NOMO-1 treated with dmso at 0.1 percent for 144 hours (cell line): Measurements from ENCODE around the gene TLE3.

ENCODE experiments used
- DNase-seq: peaks from one replicate; lab custom pipeline; 2025; ENCODE audit not compliant: unreplicated experiment; lab: John Stamatoyannopoulos, UW

The TLE3 gene

GRCh38 chr15:70063980-70064379, 33.7 kb downstream of the TLE3 start:
- DNase-seq, result no peak

DNA sequence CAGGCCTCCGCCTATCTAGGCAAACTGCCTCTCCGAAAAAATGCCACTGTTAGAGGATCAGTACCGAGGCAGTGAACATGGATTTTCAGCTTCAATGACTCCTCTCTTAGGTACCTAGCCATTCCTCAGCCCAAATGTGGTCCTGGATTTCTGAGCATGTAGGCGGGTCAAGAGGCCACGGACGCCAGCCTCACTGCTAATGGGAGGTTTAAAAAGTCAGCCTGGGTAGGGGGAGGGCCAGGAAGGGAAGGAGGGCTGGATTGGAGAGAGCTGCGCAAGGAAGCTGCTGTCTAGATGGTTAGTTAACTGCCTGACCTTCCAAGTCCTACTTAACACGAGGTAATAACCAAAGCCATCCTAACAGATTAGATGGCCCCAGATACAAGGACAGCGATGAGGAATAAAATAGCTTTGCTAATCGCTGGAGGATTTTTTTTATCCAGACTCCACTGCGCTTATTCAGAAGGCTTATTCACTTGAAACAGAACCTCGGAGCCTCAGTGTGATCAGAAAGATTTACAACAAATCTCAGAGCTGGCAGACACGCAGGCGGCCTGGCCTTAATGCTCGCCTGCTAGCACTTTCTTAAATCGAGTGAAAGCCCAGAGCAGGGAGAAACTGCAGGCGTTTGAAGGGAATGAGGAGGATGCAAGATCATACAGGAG, 34.3 kb downstream of the TLE3 start:
- no peak for DNase-seq

DNA sequence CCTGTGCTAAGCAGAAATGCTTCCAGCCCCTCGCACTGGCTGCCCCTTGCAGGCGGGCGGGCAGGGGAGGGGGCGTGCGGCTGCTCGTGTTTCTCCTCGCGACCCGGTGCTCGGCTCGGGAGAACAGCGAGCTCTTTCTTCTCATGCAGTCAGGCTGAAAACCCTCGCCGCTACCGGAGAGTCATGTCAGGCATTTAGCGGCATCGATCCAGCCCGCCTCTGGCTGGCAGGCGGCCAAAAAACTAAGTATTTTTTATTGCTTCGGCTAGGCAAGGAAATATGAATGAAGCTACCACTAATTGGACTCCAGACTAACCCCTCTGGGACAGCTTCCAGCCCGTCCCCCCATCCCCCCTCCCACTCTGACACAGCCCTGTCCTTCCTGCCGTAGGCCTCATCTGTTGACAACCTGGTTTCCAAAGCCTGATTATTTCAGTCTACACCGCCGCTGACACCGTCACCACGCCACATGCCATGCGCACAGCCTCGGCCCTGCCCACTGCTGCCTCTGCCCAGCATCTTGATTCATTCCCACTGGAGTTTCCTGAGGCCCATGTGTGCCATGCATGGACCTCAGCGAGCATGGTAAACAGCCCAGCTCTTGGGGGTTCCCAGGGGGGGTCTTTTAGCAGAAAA, 35.3 kb downstream of the TLE3 start:
- DNase-seq, result no peak

- no peak for DNase-seq
Observed at GRCh38 chr15:70061696-70062270, 35.9 kb downstream of the TLE3 start.

DNA sequence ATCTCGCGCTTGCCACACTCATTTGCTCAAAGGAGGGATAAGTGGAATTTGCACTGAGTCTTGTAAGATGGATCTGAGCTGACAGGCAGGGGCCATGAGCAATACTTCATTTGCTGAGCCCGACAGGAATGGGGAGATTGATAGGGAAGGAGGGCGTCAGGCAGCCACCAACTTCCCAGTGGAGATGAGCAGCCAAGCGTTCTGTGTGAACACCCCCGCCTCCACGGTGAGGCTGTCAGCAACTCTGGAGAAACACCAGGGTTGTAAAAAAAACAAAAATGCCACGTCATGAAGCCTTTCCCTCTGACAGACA, 36.8 kb downstream of the TLE3 start:
- DNase-seq, result no peak

GRCh38 chr15:70060214-70060992, 37.3 kb downstream of the TLE3 start:
- no peak for DNase-seq

- no peak for DNase-seq
Observed at GRCh38 chr15:70059476-70060213, 38.1 kb downstream of the TLE3 start.

GRCh38 chr15:70058642-70059360, 38.9 kb downstream of the TLE3 start:
- no peak for DNase-seq

DNA sequence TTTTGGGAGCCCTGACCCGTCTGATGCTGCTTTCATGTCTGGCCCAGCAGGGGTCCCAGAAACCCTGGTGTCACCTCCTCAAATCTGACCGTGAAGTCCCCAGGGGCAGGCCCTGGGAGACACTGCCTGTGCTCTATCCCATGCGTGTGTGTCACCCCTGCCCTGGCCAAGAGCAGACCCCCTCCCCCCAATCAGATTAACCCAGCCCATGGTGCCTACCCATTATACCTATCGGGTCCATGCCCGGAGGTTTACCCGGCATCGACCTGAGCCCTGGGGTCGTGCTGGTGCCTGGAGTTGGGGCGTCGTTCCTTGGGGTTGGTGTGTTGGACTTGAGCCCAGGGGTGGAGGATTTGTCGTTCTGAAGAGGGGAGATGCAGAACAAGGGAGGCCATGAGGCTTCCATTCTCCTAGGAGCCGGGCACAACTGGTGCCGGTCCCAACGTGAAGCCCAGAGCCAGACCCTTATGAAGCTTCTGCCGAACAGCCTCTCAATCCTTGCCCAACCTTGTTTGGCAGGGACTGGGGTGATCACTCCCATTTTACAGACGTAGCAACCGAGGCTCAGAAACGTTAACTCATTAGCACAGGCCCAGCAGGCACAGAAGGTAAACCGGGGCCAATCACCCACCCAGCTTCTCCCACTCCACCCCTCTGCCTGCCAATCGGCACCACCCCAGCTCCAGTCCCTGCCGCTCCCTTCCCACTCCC, 39.6 kb downstream of the TLE3 start:
- no peak for DNase-seq

DNA sequence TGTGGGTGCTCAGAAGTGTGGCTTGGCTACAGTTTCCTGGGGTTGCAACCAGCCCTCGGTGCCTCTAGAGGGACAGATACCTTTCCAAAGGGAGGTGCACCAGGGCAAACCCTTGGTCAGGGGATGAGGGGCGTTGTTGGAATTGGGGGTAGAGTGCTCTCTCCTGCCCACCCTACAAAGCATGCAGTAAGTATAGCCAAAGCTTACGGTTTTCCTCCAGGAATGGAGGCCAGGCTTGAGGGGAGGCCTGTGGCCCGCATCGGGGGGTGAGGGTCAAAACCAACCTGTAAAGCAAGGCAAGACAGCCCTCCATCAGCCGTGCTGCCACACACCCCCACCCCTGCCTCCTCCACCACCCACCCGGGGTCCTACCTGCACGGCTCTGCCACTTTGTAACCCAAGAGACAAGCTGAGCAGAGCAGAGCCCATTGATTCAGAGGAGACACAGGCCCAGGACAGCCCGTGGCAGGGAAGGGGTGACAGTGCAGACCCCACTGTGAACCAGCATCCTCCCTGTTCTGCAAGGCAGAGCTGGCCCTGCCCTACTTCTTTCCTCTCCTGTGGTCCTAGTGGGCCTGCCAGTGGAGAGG, 41.5 kb downstream of the TLE3 start:
- no peak for DNase-seq

- no peak for DNase-seq
Observed at GRCh38 chr15:70055601-70056051, 42.1 kb downstream of the TLE3 start.

DNA sequence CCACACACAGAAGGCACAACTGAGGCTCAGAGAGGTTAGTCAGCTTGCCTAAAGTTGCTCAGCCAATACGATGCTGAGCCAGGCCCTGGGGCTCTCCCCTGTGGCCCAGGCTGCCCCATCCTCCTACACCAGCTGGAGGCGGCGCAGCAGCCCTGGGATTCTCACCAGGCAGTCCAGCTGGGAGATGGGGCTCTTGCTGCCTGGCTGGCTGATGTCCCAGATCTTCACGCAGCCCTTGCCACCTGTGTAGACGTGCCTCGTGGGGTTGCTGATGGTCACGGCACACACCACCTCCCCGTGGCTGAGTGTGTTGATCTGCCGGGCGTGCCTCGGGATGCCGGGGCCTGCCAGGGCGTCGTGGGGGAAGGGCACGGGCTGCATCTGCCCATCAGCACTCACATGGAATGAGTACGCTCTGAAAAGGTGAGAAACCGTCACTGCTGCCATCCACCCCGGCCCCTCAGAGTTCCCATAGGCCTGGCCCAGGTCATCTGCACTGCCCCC, 42.8 kb downstream of the TLE3 start:
- no peak for DNase-seq

DNA sequence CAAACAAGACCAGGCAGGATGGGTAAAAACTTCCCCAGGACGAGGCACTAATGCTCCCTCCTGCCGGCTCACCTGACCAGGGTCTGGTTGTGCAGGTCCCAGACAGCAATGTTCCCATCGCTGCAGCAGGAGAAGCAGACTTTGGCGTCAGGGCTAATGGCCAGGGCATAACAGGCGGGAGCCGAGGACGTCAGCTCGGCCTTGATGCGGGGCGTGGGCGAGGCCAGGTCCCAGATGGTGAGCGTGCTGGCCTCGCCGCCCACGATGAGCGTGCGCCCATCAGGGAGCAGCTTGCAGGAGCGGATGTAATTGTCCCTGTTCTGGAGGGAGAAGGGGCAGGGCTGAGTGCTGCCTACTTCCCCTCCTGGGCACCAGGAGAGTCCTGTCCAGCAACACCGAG, 43.4 kb downstream of the TLE3 start:
- DNase-seq, result no peak

- DNase-seq, result no peak
Observed at GRCh38 chr15:70053716-70054229, 43.9 kb downstream of the TLE3 start.

DNA sequence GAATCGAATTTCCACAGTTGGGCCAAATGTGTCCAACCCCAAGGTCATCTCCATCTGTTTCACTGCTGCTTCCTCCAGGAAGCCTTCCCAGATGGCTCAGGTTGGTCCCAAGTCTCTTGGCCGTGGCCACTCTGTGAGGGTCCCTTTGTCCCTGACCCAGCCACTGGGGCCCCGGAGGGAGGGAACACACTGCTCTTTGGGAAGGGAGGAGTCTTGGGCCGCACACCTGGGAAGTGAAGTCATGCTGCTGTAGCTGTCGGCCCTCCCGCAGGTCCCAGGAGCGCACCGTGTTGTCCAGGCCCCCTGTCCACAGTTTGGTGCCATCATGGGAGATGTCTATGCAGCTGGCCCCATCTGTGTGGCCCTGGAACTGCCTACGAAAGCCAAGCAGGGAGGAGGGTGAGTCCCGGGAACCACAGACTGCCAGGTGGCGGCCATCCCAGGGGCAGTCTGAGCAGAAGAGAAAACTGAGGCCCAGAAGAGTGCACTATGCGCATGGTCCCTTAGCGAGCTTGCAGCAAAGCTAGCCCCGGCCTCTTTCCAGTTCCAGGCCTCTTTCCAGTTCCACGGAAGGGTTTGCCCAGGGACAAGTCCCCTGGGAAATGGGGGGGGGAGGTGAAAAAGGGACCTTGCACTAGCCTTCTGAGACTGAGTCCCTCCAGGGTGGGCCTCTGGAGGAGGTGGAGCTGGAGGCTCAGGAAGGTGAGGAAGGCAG, 44.6 kb downstream of the TLE3 start:
- no peak for DNase-seq

GRCh38 chr15:70051948-70052633, 45.6 kb downstream of the TLE3 start:
- no peak for DNase-seq

- no peak for DNase-seq
Observed at GRCh38 chr15:70050970-70051369, 46.7 kb downstream of the TLE3 start.

- DNase-seq, result no peak
Observed at GRCh38 chr15:70050441-70050840, 47.3 kb downstream of the TLE3 start.
